Epithelial cell of proximal tubule (primary cell): ENCODE data around the gene MAT2A. TPM values are rescaled to one million over a fixed set of nuclear protein-coding genes. Genes with fewer than 3 reads are reported as not detected.
"Not testable (repeated sequence)": the region's sequence is repeated elsewhere in the genome, so short reads cannot be mapped to it uniquely, and the experiment has no call there.

Experiments
- DNase-seq: peaks from one replicate; pipeline ENCODE4 v3.0.0-alpha.2; 2011; ENCODE audit warnings: low read depth
- H3K4me3 ChIP-seq: 2 replicates; pipeline ENCODE4 v1.5.1; 2011; ENCODE audit warnings: low read depth, mild to moderate bottlenecking, low read length
- CTCF ChIP-seq: conservative IDR thresholded peaks from 2 replicates; pipeline ENCODE4 v1.5.1; 2012; ENCODE audit warnings: low read depth, mild to moderate bottlenecking, low read length
- total RNA-seq: library from RNA; depleted of rRNA; stranded (reverse); fragments of >200 nt; gene quantifications from 2 replicates; pipeline ENCODE4 v1.2.3, GENCODE V29; 2015

MAT2A gene
- total RNA-seq, 1 donor from 2014 or later, result 64.6 TPM

- TF ChIP-seq CTCF, result no peak
- H3K4me3 ChIP-seq, result no peak overlapping the region
- no peak for DNase-seq
These were observed 49.7 kb downstream of the MAT2A start for GRCh38 chr2:85588645-85589044.

GRCh38 chr2:85589181-85589580, 50.2 kb downstream of the MAT2A start:
- DNase-seq, result no peak
- H3K4me3 ChIP-seq, result no peak overlapping the region
- TF ChIP-seq CTCF, result no peak

GRCh38 chr2:85589982-85590791, 51.2 kb downstream of the MAT2A start:
- no peak for TF ChIP-seq CTCF
- DNase-seq, result no peak
- H3K4me3 ChIP-seq, result no peak overlapping the region

GRCh38 chr2:85590950-85591349, 52.0 kb downstream of the MAT2A start:
- TF ChIP-seq CTCF, result no peak
- H3K4me3 ChIP-seq, result no peak overlapping the region
- DNase-seq, result no peak

- DNase-seq, result no peak
- H3K4me3 ChIP-seq, result no peak overlapping the region
- no peak for TF ChIP-seq CTCF
These were observed 52.6 kb downstream of the MAT2A start for GRCh38 chr2:85591563-85591962.

GRCh38 chr2:85592299-85592698, 53.3 kb downstream of the MAT2A start:
- DNase-seq, H3K4me3 ChIP-seq: not testable (repeated sequence)

GRCh38 chr2:85593023-85593422, 54.1 kb downstream of the MAT2A start:
- no peak for TF ChIP-seq CTCF
- no peak overlapping the region for H3K4me3 ChIP-seq
- DNase-seq, result no peak

Other genes with a start within 250 kb of the MAT2A start
- 72.4 and 74.7 TPM in 2 replicates for gene TGOLN2, start 211.2 kb upstream of the MAT2A start, total RNA-seq
- 26.3 and 29.1 TPM in 2 replicates for gene RETSAT, start 184.6 kb upstream of the MAT2A start, total RNA-seq
- 9.5 and 11.9 TPM in 2 replicates for gene ELMOD3, start 184.4 kb upstream of the MAT2A start, total RNA-seq
- gene CAPG, start 128.8 kb upstream of the MAT2A start, total RNA-seq, result 358 and 441 TPM in 2 replicates
- gene SH2D6, start 120.5 kb upstream of the MAT2A start, total RNA-seq, result not detected in 2 replicates
- 35.1 and 58.2 TPM in 2 replicates for gene GGCX, start 22.3 kb downstream of the MAT2A start, total RNA-seq
- 86.5 and 152 TPM in 2 replicates for gene VAMP8, start 38.4 kb downstream of the MAT2A start, total RNA-seq
- gene VAMP5, start 45.3 kb downstream of the MAT2A start, total RNA-seq, result 25.0 and 28.9 TPM in 2 replicates
- 187 and 280 TPM in 2 replicates for gene RNF181, start 56.6 kb downstream of the MAT2A start, total RNA-seq
- gene TMEM150A, start 63.5 kb downstream of the MAT2A start, total RNA-seq, result 4.8 and 7.4 TPM in 2 replicates
- gene C2orf68, start 72.9 kb downstream of the MAT2A start, total RNA-seq, result 9.9 and 16.5 TPM in 2 replicates
- 89.3 and 97.4 TPM in 2 replicates for gene USP39, start 77.0 kb downstream of the MAT2A start, total RNA-seq
- not detected in 2 replicates for gene SFTPB, start 129.0 kb downstream of the MAT2A start, total RNA-seq
- not detected in 2 replicates for gene GNLY, start 155.2 kb downstream of the MAT2A start, total RNA-seq
- gene ATOH8, start 214.8 kb downstream of the MAT2A start, total RNA-seq, result 0.52 and 0.94 TPM in 2 replicates